Fibroblast of pulmonary artery (primary cell): Measurements from ENCODE around the gene NCCRP1.

ENCODE experiments used
- DNase-seq: peaks from one replicate; pipeline ENCODE4 v3.0.0-alpha.2; 2010; ENCODE audit warnings: low read depth
- H3K4me3 ChIP-seq: replicated peaks from 2 replicates; pipeline ENCODE4 v1.5.1; 2011; ENCODE audit warnings: low read depth, mild to moderate bottlenecking, control low read depth, low read length, moderate library complexity
- TF ChIP-seq, protein P1 (sequence below): IDR thresholded peaks from 2 replicates; pipeline ENCODE4 v1.5.1; 2011; ENCODE audit warnings: mild to moderate bottlenecking, control low read depth, low read length, inconsistent platforms; ENCODE audit errors: missing control alignments

Gene NCCRP1

DNA sequence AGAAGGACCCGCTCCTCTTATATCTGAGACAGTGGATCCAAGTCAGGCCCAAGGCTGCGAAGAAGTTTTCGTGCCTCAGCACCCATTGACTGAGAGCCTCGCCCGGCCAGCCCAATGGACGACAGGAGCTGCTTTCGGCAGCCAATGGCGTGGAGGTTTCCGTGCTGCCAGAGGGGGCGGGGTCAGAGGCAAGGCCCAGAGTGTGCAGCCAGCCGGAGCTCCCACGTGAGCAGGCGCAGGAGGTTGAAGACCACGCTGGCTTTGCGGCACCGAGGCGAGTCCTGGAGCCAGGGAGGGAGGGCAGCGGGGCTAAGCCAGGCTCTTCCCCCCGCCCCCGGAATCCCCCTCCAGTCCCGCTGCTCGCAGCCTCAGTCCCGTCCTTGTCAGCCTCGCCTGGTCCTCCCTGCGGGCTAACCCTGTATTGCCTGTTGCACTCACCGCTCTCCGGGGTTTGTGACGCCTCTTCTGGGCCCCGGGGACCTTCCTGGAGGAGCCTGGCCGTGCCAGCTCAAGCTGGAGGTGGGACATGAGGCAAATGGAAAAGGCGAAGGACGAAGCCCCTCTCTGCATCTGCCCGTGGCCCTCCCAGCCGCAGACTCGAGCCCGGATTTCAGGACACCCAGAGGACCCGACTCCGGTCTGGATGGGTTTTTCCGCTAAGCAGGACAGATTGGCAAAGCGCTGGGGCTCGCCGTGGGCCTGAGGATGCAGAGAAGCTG is 50.3 kb downstream of the NCCRP1 start:
- TF ChIP-seq, protein P1, sequence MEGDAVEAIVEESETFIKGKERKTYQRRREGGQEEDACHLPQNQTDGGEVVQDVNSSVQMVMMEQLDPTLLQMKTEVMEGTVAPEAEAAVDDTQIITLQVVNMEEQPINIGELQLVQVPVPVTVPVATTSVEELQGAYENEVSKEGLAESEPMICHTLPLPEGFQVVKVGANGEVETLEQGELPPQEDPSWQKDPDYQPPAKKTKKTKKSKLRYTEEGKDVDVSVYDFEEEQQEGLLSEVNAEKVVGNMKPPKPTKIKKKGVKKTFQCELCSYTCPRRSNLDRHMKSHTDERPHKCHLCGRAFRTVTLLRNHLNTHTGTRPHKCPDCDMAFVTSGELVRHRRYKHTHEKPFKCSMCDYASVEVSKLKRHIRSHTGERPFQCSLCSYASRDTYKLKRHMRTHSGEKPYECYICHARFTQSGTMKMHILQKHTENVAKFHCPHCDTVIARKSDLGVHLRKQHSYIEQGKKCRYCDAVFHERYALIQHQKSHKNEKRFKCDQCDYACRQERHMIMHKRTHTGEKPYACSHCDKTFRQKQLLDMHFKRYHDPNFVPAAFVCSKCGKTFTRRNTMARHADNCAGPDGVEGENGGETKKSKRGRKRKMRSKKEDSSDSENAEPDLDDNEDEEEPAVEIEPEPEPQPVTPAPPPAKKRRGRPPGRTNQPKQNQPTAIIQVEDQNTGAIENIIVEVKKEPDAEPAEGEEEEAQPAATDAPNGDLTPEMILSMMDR = no peak
- no peak for DNase-seq
- no peak overlapping the region for H3K4me3 ChIP-seq

- peak; percentile 8 for DNase-seq
- TF ChIP-seq, protein P1 = no peak
- no peak overlapping the region for H3K4me3 ChIP-seq
Observed at GRCh38 chr19:39247701-39248664, 51.2 kb downstream of the NCCRP1 start.

DNA sequence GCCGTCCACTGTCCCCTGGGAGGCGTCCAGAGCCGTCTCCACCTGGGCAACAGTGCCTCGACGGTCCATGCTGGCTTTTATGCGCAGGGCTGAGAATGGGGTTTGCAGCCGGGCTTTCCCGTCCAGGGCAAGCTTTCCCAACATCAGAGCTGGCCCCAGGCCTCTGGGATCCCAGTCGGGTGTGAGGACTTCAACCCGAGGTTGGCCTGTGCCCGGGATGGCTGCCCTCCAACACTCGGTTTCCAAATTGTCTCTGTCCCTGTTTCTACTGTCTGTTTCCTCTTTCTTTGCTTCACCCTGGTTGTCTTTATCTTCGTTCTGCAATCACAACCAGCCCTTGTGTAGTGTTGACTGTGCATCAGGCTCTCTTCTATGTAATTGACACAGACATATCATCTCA is 52.0 kb downstream of the NCCRP1 start, which contains the start of gene IFNL4:
Gene IFNL4 (minus strand): TSS at position 51 of the 400 bp plus-strand sequence.
- DNase-seq = no peak
- TF ChIP-seq, protein P1 = no peak
- H3K4me3 ChIP-seq = no peak within 1 kb of the TSS

DNA sequence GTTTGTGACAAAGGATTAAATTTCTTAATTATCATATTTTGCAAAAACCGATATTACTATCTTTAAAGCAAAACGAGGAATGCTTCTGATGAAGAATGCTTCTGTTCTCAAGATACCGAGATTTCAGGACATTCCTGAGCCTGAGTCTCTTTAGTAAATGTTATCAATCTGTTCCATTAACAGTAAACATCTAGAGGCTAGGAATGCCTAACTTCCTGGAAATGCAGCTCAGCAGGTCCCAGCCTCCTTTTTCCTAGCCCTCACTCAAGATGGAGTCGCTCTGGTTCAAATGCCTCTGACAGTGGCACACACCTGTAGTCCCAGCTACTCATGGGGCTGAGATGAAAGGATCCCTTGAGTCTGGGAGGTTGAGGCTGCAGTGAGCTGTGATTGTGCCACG is 54.3 kb downstream of the NCCRP1 start:
- TF ChIP-seq, protein P1 = no peak
- H3K4me3 ChIP-seq = no peak overlapping the region
- DNase-seq = no peak
